ENCODE measurements around the gene GMCL1. TPM values are rescaled to one million over a fixed set of nuclear protein-coding genes. Genes with fewer than 3 reads are reported as not detected.
A peak's percentile ranks its signal among the peaks of the same experiment; 100 is the strongest.

GMCL1 gene
- total and polyA plus RNA-seq, 2 of the 13 experiments (the other 11 are each of a cell fraction or from before 2014, with no cell fraction given): 18.7 to 24.0 TPM

DNA sequence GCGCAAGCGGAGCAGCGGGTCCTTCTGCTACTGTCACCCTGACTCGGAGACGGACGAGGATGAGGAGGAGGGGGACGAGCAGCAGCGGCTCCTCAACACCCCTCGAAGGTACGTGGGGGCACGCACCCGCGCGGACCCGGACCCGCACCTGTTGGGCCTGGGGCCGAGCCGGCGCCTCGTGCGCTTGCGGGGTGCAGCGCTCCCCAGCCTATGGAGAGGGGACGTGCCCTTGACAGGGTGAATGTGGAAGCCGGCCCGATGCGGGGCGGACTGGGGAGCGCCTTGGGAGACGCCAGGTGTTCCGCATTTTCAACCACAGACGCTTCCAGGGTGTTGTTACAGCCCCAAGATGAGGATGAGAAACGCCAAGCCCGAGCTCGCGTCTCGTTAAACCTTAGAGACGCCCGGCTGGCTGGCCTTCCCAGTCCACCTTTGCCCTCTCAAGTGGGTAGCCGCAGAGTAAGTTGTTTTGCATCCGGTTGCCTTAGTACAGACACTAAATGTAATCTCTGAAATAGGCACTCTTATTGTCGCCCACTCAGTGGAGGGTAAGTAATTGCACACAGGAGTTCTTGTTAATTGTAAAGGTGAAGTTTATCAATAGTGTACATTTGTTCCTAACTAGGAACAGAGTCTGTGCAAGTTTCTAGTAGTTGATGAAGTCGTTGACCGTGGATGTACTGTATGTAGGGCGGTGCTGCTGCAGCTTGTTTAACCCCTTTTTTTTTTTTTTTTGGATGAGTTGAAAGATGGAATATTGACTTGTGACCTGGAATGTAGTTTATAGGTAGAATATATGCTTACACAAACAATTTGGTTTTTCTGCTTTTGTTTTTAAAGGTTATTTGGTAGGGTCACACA is 815 bp downstream of the GMCL1 start (continued):
- 0 out of 2 replicates have a peak, but pooled peaks have one; percentile 10 for TF ChIP-seq HMG20B (CRISPR knock-in tag; conservative IDR thresholded peaks at IDR 0.05)
- no peak for TF ChIP-seq NFRKB (IDR thresholded peaks at IDR 0.05)
- no peak for TF ChIP-seq ZNF567 (CRISPR knock-in tag; IDR thresholded peaks at IDR 0.05; ENCODE audit: borderline replicate concordance)
- 0 out of 2 replicates have a peak, but pooled peaks have one; percentile 1 for TF ChIP-seq KDM5B (CRISPR knock-in tag; IDR thresholded peaks at IDR 0.05; ENCODE audit: borderline replicate concordance)
- no peak for TF ChIP-seq RFX3 (CRISPR knock-in tag; IDR thresholded peaks at IDR 0.05)
- TF ChIP-seq ZNF343 (CRISPR knock-in tag; IDR thresholded peaks at IDR 0.05): no peak
- TF ChIP-seq HCFC1 (IDR thresholded peaks at IDR 0.05; ENCODE audit: low read depth, low read length): no peak
- no peak for TF ChIP-seq CEBPB (IDR thresholded peaks at IDR 0.05; ENCODE audit: borderline replicate concordance, low read depth, low read length)
- no peak for TF ChIP-seq THAP11 (CRISPR knock-in tag; IDR thresholded peaks at IDR 0.05)
- 0 out of 2 replicates have a peak, but pooled peaks have one; percentile 25 for TF ChIP-seq FOXK2 (IDR thresholded peaks at IDR 0.05)
- TF ChIP-seq, protein P1, sequence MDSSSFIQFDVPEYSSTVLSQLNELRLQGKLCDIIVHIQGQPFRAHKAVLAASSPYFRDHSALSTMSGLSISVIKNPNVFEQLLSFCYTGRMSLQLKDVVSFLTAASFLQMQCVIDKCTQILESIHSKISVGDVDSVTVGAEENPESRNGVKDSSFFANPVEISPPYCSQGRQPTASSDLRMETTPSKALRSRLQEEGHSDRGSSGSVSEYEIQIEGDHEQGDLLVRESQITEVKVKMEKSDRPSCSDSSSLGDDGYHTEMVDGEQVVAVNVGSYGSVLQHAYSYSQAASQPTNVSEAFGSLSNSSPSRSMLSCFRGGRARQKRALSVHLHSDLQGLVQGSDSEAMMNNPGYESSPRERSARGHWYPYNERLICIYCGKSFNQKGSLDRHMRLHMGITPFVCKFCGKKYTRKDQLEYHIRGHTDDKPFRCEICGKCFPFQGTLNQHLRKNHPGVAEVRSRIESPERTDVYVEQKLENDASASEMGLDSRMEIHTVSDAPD (CRISPR knock-in tag; IDR thresholded peaks at IDR 0.05): no peak
- 0 out of 2 replicates have a peak, but pooled peaks have one; percentile 32 for TF ChIP-seq BRD4 (CRISPR knock-in tag; IDR thresholded peaks at IDR 0.05)
- TF ChIP-seq GABPA (IDR thresholded peaks at IDR 0.05; ENCODE audit: low read depth, low read length): no peak
- peak; percentile 41; the same call in 1 of the 2 replicates for TF ChIP-seq GABPA (CRISPR knock-in tag; IDR thresholded peaks at IDR 0.05; ENCODE audit: low read depth)
- TF ChIP-seq ZMAT3 (CRISPR knock-in tag; conservative IDR thresholded peaks at IDR 0.05): no peak
- peak; percentile 74 for TF ChIP-seq SNAI1 (CRISPR knock-in tag; IDR thresholded peaks at IDR 0.05; ENCODE audit: borderline replicate concordance)
- TF ChIP-seq ZNF121 (CRISPR knock-in tag; IDR thresholded peaks at IDR 0.05): no peak
- TF ChIP-seq, protein P2, sequence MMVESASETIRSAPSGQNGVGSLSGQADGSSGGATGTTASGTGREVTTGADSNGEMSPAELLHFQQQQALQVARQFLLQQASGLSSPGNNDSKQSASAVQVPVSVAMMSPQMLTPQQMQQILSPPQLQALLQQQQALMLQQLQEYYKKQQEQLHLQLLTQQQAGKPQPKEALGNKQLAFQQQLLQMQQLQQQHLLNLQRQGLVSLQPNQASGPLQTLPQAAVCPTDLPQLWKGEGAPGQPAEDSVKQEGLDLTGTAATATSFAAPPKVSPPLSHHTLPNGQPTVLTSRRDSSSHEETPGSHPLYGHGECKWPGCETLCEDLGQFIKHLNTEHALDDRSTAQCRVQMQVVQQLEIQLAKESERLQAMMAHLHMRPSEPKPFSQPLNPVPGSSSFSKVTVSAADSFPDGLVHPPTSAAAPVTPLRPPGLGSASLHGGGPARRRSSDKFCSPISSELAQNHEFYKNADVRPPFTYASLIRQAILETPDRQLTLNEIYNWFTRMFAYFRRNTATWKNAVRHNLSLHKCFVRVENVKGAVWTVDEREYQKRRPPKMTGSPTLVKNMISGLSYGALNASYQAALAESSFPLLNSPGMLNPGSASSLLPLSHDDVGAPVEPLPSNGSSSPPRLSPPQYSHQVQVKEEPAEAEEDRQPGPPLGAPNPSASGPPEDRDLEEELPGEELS (CRISPR knock-in tag; IDR thresholded peaks at IDR 0.05): no peak
- peak; percentile 20 for TF ChIP-seq NR2C2 (CRISPR knock-in tag; IDR thresholded peaks at IDR 0.05; ENCODE audit: borderline replicate concordance)
- no peak for TF ChIP-seq ZBTB3 (CRISPR knock-in tag; IDR thresholded peaks at IDR 0.05; ENCODE audit: borderline replicate concordance, low read depth)
- TF ChIP-seq, protein P3, sequence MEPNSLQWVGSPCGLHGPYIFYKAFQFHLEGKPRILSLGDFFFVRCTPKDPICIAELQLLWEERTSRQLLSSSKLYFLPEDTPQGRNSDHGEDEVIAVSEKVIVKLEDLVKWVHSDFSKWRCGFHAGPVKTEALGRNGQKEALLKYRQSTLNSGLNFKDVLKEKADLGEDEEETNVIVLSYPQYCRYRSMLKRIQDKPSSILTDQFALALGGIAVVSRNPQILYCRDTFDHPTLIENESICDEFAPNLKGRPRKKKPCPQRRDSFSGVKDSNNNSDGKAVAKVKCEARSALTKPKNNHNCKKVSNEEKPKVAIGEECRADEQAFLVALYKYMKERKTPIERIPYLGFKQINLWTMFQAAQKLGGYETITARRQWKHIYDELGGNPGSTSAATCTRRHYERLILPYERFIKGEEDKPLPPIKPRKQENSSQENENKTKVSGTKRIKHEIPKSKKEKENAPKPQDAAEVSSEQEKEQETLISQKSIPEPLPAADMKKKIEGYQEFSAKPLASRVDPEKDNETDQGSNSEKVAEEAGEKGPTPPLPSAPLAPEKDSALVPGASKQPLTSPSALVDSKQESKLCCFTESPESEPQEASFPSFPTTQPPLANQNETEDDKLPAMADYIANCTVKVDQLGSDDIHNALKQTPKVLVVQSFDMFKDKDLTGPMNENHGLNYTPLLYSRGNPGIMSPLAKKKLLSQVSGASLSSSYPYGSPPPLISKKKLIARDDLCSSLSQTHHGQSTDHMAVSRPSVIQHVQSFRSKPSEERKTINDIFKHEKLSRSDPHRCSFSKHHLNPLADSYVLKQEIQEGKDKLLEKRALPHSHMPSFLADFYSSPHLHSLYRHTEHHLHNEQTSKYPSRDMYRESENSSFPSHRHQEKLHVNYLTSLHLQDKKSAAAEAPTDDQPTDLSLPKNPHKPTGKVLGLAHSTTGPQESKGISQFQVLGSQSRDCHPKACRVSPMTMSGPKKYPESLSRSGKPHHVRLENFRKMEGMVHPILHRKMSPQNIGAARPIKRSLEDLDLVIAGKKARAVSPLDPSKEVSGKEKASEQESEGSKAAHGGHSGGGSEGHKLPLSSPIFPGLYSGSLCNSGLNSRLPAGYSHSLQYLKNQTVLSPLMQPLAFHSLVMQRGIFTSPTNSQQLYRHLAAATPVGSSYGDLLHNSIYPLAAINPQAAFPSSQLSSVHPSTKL (CRISPR knock-in tag; IDR thresholded peaks at IDR 0.05): no peak
- TF ChIP-seq ATF7-NPFF (CRISPR knock-in tag; IDR thresholded peaks at IDR 0.05; ENCODE audit: low read depth): 0 out of 2 replicates have a peak, but pooled peaks have one; percentile 22
- TF ChIP-seq ZNF24 (IDR thresholded peaks at IDR 0.05): no peak
- TF ChIP-seq ZNF256 (CRISPR knock-in tag; conservative IDR thresholded peaks at IDR 0.05): 0 out of 2 replicates have a peak, but pooled peaks have one; percentile 22
